Stimulated activated CD8-positive, alpha-beta memory T cell treated with anti-CD3 and anti-CD28 coated beads, Interleukin-12 subunit alpha, Interleukin-12 subunit beta, amount 100 ng/mL, for 24 hours (primary cell): Measurements from ENCODE around the gene TSPAN18.

ENCODE experiments used
- DNase-seq: peaks from one replicate; pipeline ENCODE4 v3.0.0-alpha.2; 2020; ENCODE audit errors: extremely low read depth

Gene TSPAN18

GRCh38 chr11:44777209-44778194 lies 50.7 kb downstream of the TSPAN18 start:
- DNase-seq: no peak

GRCh38 chr11:44778195-44779100 lies 51.7 kb downstream of the TSPAN18 start:
- DNase-seq: no peak

DNA sequence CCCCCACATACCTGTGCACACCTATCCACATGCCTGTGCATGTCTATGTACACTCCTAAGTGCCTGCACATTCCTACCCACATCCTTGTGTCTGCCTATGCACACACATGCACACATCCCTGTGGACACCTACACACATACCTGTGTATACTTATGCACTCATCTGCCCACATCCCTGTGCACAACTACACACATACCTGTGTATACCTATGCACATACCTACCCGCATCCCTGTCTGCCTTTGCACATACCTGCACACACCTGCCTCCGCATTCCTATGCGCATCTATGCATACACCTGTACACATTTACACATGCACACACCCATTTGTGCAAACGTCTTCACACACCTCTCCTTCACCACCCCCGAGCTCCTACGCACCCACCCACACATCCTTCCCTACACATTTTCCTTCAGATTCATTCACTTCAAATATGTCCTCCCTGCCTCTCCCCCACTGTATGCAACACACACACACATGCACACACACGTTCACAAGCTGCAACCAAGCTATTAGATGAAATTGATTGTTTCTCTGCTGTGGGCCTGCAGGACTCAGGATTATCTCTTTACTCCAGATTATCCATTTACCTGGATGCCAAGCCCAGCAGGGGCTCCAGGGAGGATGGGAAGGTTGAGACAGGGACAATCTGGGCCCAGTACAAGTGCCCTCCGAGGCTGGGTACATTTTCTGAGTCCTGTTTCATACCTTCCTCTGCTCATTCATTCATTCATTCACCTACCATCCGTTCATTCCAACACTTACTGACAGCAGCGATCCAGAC lies 53.2 kb downstream of the TSPAN18 start:
- DNase-seq: no peak

DNA sequence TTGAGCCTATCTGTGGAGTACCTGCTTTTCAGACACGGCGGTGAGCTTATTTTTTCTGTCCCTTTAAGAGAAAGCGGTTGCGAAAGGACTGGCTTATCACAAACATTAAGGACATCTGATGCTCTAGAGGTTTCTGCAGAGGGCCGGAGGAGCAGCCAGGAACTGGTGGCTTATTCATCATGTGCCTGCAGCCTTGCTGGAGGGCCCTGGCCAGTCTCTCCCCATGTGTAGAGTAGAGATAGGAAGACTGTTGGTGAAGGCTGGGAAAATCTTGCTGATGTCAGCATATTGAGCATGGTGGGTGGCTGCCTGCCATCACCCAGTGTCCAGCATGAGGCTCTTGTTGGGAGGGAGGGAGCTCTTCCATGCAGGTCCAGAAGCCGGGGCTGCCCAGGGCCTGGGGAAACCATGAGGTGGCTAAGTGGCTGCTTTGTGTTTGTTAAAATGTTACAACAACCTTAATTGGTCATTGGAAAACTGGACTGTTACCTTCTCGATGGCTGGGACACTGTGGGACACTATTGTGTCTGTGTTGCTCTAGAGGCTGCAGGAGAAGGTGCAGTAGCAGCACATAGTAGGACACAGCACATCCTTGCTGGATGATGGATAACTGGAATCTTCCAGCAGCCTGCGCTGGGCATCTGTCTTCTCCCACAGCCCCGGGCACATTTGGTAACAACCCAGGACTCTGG lies 54.3 kb downstream of the TSPAN18 start:
- DNase-seq: no peak

GRCh38 chr11:44781655-44782054 lies 54.9 kb downstream of the TSPAN18 start:
- no peak for DNase-seq

- no peak for DNase-seq
Observed at GRCh38 chr11:44782478-44782877, 55.7 kb downstream of the TSPAN18 start.

DNA sequence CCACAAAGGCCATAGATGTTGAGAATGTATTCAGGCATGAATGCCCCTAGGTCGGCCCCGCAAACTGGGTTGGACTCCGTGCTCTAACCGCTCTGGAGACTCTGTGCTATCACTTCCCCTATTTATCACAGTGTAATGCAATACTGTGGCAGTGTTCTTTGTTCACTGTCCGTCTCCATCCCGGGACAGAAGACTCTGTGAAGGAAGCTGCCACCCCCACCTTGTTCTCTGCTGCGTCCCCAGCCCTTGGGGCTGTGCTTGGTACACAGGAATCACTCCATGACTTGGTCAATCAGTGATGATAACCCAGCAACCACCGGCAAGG lies 57.6 kb downstream of the TSPAN18 start:
- no peak for DNase-seq

GRCh38 chr11:44784851-44785250 lies 58.1 kb downstream of the TSPAN18 start:
- no peak for DNase-seq

DNA sequence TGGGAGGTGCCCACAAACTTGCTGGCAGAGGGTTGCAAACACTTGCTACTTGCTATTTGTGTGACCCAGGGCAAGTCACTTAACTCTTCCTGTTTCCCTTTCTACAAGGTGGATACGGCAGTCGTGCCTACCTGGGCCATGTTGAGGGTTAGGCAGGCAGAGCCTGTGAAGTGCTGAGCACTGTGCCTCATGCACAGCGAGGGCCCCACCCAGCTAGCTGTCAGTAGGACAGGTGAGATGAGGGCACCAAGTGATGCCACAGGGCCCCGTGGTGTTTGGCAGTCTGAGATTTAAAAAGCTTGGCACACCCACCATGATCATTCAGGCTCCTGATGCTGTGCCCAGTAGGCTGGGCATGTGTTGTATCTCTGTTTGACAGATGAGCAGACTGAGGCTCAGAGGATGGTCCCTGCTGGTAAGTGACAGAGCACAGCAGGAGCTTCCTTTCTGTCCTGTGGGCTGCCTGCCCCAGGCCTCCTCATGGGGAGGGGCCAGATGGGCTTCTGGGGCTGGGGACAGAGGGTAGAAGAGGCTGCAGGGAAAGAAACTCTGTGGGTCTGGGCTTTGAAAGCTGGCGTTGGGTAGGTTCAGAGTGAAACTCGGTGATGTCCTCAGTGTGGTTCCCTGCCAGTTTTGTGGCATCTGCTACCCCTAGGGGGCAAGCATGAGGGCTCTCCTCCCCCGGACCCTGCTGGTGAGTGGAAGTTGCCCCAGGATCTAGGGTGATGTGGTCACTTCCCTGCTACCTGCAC lies 59.3 kb downstream of the TSPAN18 start:
- no peak for DNase-seq

GRCh38 chr11:44787070-44787469 lies 60.3 kb downstream of the TSPAN18 start:
- DNase-seq: no peak

GRCh38 chr11:44787981-44788380 lies 61.2 kb downstream of the TSPAN18 start:
- DNase-seq: no peak

GRCh38 chr11:44788536-44789261 lies 61.9 kb downstream of the TSPAN18 start:
- DNase-seq: no peak

DNA sequence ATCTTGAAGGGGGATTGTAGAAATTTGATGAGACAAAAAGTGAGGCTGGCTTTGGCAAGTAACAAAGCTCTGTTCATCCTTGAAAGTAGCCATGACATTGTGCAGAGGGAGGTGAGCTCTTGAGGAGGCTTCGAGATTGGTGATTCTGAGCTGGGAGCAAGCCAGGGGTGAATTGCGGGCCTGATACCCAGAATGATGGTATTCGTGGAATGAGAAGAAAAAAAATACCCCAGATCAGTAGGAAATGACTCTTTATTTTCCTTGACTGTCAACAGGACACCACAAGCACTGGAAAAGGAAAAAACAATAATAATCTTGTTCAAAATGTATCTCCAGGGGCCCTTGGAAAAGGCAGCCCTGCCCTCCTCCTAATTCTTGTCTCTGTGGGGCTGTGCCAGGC lies 62.7 kb downstream of the TSPAN18 start:
- no peak for DNase-seq

DNA sequence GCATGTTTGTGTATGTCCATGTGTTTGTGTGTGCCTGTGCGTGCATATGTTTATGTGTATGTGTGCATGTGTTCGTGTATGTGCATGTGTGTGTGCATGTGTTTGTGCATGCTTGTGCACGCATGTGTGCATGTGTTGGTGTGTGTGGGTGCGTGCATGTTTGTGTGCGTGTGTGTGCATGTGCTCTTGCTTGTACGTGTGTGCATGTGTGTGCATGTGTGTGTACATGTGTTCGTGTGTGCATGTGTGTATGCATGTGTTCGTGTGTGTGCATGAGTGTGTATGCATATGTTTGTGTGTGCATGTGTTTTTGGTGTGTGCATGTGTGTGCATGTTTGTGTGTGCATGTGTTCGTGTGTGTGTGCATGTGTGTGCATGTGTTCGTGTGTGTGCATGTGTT lies 63.4 kb downstream of the TSPAN18 start:
- DNase-seq: no peak

GRCh38 chr11:44791316-44791925 lies 64.7 kb downstream of the TSPAN18 start:
- DNase-seq: no peak

- no peak for DNase-seq
Observed at GRCh38 chr11:44792171-44792570, 65.4 kb downstream of the TSPAN18 start.

GRCh38 chr11:44793350-44794090 lies 66.8 kb downstream of the TSPAN18 start:
- no peak for DNase-seq

DNA sequence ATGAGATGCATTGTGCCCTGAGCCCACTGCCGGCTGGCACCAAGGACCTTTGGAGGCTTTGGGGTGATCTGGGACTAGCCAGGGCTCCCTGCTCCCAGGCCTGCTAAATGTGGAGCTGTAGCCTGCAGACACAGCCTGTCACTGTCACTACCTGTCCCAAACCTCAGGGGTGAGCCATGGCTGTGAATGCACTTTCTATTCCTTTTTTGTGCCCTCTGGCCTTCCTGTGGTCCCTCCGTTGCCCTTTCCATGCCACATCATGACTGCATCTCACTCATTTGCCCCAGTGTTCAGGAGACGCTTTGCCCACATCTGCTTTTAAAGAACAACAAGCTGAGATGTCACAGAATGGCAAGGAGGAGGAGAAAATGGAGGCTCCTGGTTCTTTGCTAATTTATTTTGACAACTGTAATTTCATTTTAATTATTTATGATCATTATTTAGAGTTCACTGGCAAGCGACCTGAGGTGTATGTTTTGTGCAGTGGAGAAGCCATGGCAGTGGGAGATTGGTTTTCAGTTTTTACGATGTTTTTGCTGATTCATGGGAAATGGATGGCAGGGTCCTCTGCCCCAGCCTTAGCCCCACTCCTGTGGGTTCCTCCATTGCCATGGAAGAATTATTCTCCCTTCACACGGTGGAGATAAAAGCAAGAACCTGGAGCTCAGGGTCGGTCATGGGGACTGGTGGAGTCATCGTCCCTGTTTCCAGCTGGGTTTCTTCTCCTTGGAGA lies 69.2 kb downstream of the TSPAN18 start:
- no peak for DNase-seq
